Smooth muscle cell (in vitro differentiated cells): ENCODE data around the gene PIK3R2. TPM values are rescaled to one million over a fixed set of nuclear protein-coding genes. Genes with fewer than 3 reads are reported as not detected.

Experiments used
- DNase-seq: peaks from one replicate; lab custom pipeline; 2025; ENCODE audit not compliant: unreplicated experiment; lab: John Stamatoyannopoulos, UW
- H2AFZ ChIP-seq: fragments of 200-600 bp; sonication (generic); 2 replicates; pipeline ENCODE4 v1.6.0; 2016; ENCODE audit warnings: antibody characterized with exemption, low read depth, mild to moderate bottlenecking
- H3F3A ChIP-seq: fragments of 200-600 bp; sonication (generic); 2 replicates; pipeline ENCODE4 v1.6.0; 2017; ENCODE audit warnings: antibody characterized with exemption, low read depth
- H3K27ac ChIP-seq: fragments of 200-600 bp; sonication (generic); 2 replicates; pipeline ENCODE4 v1.5.1; 2016; ENCODE audit warnings: low read depth, mild to moderate bottlenecking
- H3K27me3 ChIP-seq: fragments of 200-600 bp; sonication (generic); 2 replicates; pipeline ENCODE4 v1.6.1; 2016; ENCODE audit warnings: low read depth, mild to moderate bottlenecking
- H3K36me3 ChIP-seq: fragments of 200-600 bp; sonication (generic); 2 replicates; pipeline ENCODE4 v1.5.1; 2016; ENCODE audit warnings: low read depth
- H3K4me1 ChIP-seq: fragments of 200-600 bp; sonication (generic); 2 replicates; pipeline ENCODE4 v1.5.1; 2016; ENCODE audit warnings: low read depth
- H3K4me2 ChIP-seq: fragments of 200-600 bp; sonication (generic); 2 replicates; pipeline ENCODE4 v1.6.0; 2016; ENCODE audit warnings: mild to moderate bottlenecking
- H3K4me3 ChIP-seq: fragments of 200-600 bp; sonication (generic); 2 replicates; pipeline ENCODE4 v1.5.1; 2016; ENCODE audit warnings: mild to moderate bottlenecking
- H3K79me2 ChIP-seq: fragments of 200-600 bp; sonication (generic); 2 replicates; pipeline ENCODE4 v1.6.0; 2016; ENCODE audit warnings: low read depth, mild to moderate bottlenecking
- H3K9ac ChIP-seq: fragments of 200-600 bp; sonication (generic); 2 replicates; pipeline ENCODE4 v1.6.0; 2016; ENCODE audit warnings: low read depth
- H3K9me3 ChIP-seq: fragments of 200-600 bp; sonication (generic); replicated peaks from 2 replicates; pipeline ENCODE4 v1.5.1; 2016; ENCODE audit warnings: low read depth
- H4K20me1 ChIP-seq: fragments of 200-600 bp; sonication (generic); 2 replicates; pipeline ENCODE4 v1.6.0; 2016; ENCODE audit warnings: low read depth
- CTCF ChIP-seq: fragments of 200-600 bp; sonication (generic); IDR thresholded peaks from 2 replicates; pipeline ENCODE4 v1.5.1; 2017; ENCODE audit warnings: borderline replicate concordance, mild to moderate bottlenecking, antibody characterized with exemption; ENCODE audit not compliant: insufficient read depth, poor library complexity, severe bottlenecking
- WGBS: methylation state at CpG from one replicate; pipeline ENCODE4 v1.1.7; 2016; ENCODE audit warnings: low lambda C conversion rate; 5-methylcytosine and 5-hydroxymethylcytosine counted together
- polyA plus RNA-seq: library from polyadenylated mRNA; unstranded; fragments of >200 nt; fragmentation: Nextera tagmentation; extraction: Ambion mirVana; gene quantifications from 2 replicates; pipeline ENCODE4 v1.2.1, GENCODE V29; 2016
- total RNA-seq: library from RNA; depleted of rRNA; stranded (reverse); fragments of >200 nt; gene quantifications from 2 replicates; pipeline ENCODE4 v1.2.3, GENCODE V29; 2014

The PIK3R2 gene
- total and polyA plus RNA-seq, 2 experiments from 2014 or later: 22.9 to 50.1 TPM

- H3K4me2 ChIP-seq: no peak overlapping the region
- no peaks in the 10 kb centered on the region for H4K20me1 ChIP-seq
- H3K9ac ChIP-seq: no peak overlapping the region
- H3K4me1 ChIP-seq: no peaks in the 10 kb centered on the region
- H3K9me3 ChIP-seq: no peaks in the 10 kb centered on the region
- no peaks in the 10 kb centered on the region for H3K27me3 ChIP-seq
- H3K36me3 ChIP-seq: no peaks in the 10 kb centered on the region
- TF ChIP-seq CTCF: no peak
- WGBS: 100% methylated on average over 2 of the region's 2 CpGs
- H3K79me2 ChIP-seq: no peaks in the 10 kb centered on the region
- no peak for DNase-seq
- H2AFZ ChIP-seq: no peak overlapping the region
- H3K27ac ChIP-seq: no peak overlapping the region
- H3F3A ChIP-seq: no peaks in the 10 kb centered on the region
- H3K4me3 ChIP-seq: no peak overlapping the region
Measured at GRCh38 chr19:18126097-18126496, 26.9 kb upstream of the PIK3R2 start.

- no peak overlapping the region for H3K27ac ChIP-seq
- H3K9me3 ChIP-seq: no peaks in the 10 kb centered on the region
- DNase-seq: no peak
- no peaks in the 10 kb centered on the region for H3F3A ChIP-seq
- no peak overlapping the region for H3K4me3 ChIP-seq
- 93% methylated on average over 3 of the region's 3 CpGs for WGBS
- no peaks in the 10 kb centered on the region for H3K79me2 ChIP-seq
- no peak overlapping the region for H3K4me2 ChIP-seq
- H3K9ac ChIP-seq: no peak overlapping the region
- H3K4me1 ChIP-seq: no peaks in the 10 kb centered on the region
- H3K27me3 ChIP-seq: no peaks in the 10 kb centered on the region
- no peaks in the 10 kb centered on the region for H4K20me1 ChIP-seq
- TF ChIP-seq CTCF: no peak
- H3K36me3 ChIP-seq: no peaks in the 10 kb centered on the region
- no peak overlapping the region for H2AFZ ChIP-seq
Measured at GRCh38 chr19:18128044-18128443, 24.9 kb upstream of the PIK3R2 start.

- H3K9me3 ChIP-seq: no peaks in the 10 kb centered on the region
- no peak overlapping the region for H3K4me2 ChIP-seq
- TF ChIP-seq CTCF: no peak
- H4K20me1 ChIP-seq: no peaks in the 10 kb centered on the region
- DNase-seq: no peak
- H3K79me2 ChIP-seq: no peaks in the 10 kb centered on the region
- H2AFZ ChIP-seq: no peak overlapping the region
- H3K4me3 ChIP-seq: no peak overlapping the region
- H3F3A ChIP-seq: no peaks in the 10 kb centered on the region
- no peaks in the 10 kb centered on the region for H3K27me3 ChIP-seq
- H3K9ac ChIP-seq: no peak overlapping the region
- no peaks in the 10 kb centered on the region for H3K36me3 ChIP-seq
- H3K4me1 ChIP-seq: no peaks in the 10 kb centered on the region
- no peak overlapping the region for H3K27ac ChIP-seq
- 97% methylated on average over 12 of the region's 12 CpGs for WGBS
Measured at GRCh38 chr19:18128805-18129204, 24.2 kb upstream of the PIK3R2 start.

GRCh38 chr19:18130523-18131242, 22.3 kb upstream of the PIK3R2 start:
- Histone ChIP-seq H4K20me1 (no peaks in the 10 kb centered on the region), H2AFZ (no peak overlapping the region), H3K4me1 (no peaks in the 10 kb centered on the region), H3F3A (no peaks in the 10 kb centered on the region), H3K27me3 (no peaks in the 10 kb centered on the region), H3K9ac (no peak overlapping the region), H3K36me3 (no peaks in the 10 kb centered on the region), H3K79me2 (no peaks in the 10 kb centered on the region), H3K27ac (no peak overlapping the region), H3K4me3 (no peak overlapping the region), H3K9me3 (no peaks in the 10 kb centered on the region), H3K4me2 (no peak overlapping the region)
- DNase-seq: no peak
- 94% methylated on average over 21 of the region's 21 CpGs for WGBS
- TF ChIP-seq CTCF: no peak
